Activated CD4-positive, alpha-beta T cell treated with anti-CD3 and anti-CD28 coated beads, Interleukin-2, amount 50 U/mL, for 1 hour (primary cell): Measurements from ENCODE around the gene JMJD4.

ENCODE experiments used
- DNase-seq: peaks from one replicate; pipeline ENCODE4 v3.0.0-alpha.2; 2020

JMJD4 gene

GRCh38 chr1:227734856-227735538, at the start of gene JMJD4, which contains the start of gene SNAP47:
Gene JMJD4 (minus strand): TSS chr1:227735302. CDS start chr1:227735273, 29 bp downstream.
Gene SNAP47 (plus strand): TSS chr1:227735435. CDS start chr1:227747737, 12,302 bp downstream.
- peak; percentile 90 for DNase-seq

- no peak for DNase-seq
These were observed 47.1 kb upstream of the JMJD4 start for GRCh38 chr1:227782226-227782625.

- DNase-seq: no peak
These were observed 46.3 kb upstream of the JMJD4 start for GRCh38 chr1:227781314-227781930.

GRCh38 chr1:227780101-227781044, 45.3 kb upstream of the JMJD4 start:
- no peak for DNase-seq

GRCh38 chr1:227779685-227780084, 44.6 kb upstream of the JMJD4 start:
- no peak for DNase-seq

- no peak for DNase-seq
These were observed 43.9 kb upstream of the JMJD4 start for GRCh38 chr1:227779021-227779441.

GRCh38 chr1:227778401-227778947, 43.4 kb upstream of the JMJD4 start:
- DNase-seq: no peak

- no peak for DNase-seq
These were observed 42.5 kb upstream of the JMJD4 start for GRCh38 chr1:227777646-227778045.

- no peak for DNase-seq
These were observed 42.1 kb upstream of the JMJD4 start for GRCh38 chr1:227777156-227777555.

- no peak for DNase-seq
These were observed 41.2 kb upstream of the JMJD4 start for GRCh38 chr1:227776331-227776771.

- no peak for DNase-seq
These were observed 40.7 kb upstream of the JMJD4 start for GRCh38 chr1:227775841-227776240.

- no peak for DNase-seq
These were observed 39.9 kb upstream of the JMJD4 start for GRCh38 chr1:227774821-227775661.

- no peak for DNase-seq
These were observed 39.1 kb upstream of the JMJD4 start for GRCh38 chr1:227774051-227774731.

GRCh38 chr1:227773558-227773957, 38.5 kb upstream of the JMJD4 start:
- DNase-seq: no peak

GRCh38 chr1:227771771-227772170, 36.7 kb upstream of the JMJD4 start:
- DNase-seq: no peak

GRCh38 chr1:227771326-227771725, 36.2 kb upstream of the JMJD4 start:
- no peak for DNase-seq

GRCh38 chr1:227770812-227771211, 35.7 kb upstream of the JMJD4 start:
- DNase-seq: no peak

- DNase-seq: no peak
These were observed 34.9 kb upstream of the JMJD4 start for GRCh38 chr1:227769936-227770494.

- no peak for DNase-seq
These were observed 34.2 kb upstream of the JMJD4 start for GRCh38 chr1:227769047-227769935.

- no peak for DNase-seq
These were observed 33.5 kb upstream of the JMJD4 start for GRCh38 chr1:227768640-227769039.
